Right lobe of liver (tissue), 4 donors: ENCODE results near the gene FKBP10.

ENCODE experiments used
- CTCF ChIP-seq, 4 donors: fragments of 200-600 bp in 3 of 4; fragments of 450-650 bp in 1 of 4; IDR thresholded peaks; one replicate each; pipeline versions ENCODE4 v1.5.1 to v1.8.0; 2016 to 2022; ENCODE audit warnings: antibody characterized with exemption in 4 of 4, mild to moderate bottlenecking in 2 of 4
- POLR2A ChIP-seq: fragments of 450-650 bp; IDR thresholded peaks from one replicate; pipeline ENCODE4 v1.6.1; 2017; ENCODE audit warnings: antibody characterized with exemption, mild to moderate bottlenecking
- donor health status: DM: no; HTN: no; CAD: no.
- donor health status: DM: no; HTN: no; CAD: no.
- donor health status: DM: no; HTN: yes; CAD: no.

GRCh38 chr17:41792845-41793783, 19.7 kb upstream of the FKBP10 start:
- TF ChIP-seq CTCF (IDR thresholded peaks at IDR 0.05) (no peak), POLR2A (no peak)
